NCI-H2171 treated with DMSO at 0.1 percent for 48 hours (cell line): ENCODE measurements around the gene LRFN3.
"Not testable (repeated sequence)": the region's sequence is repeated elsewhere in the genome, so short reads cannot be mapped to it uniquely, and the experiment has no call there.

Experiments used
- DNase-seq: peaks from one replicate; lab custom pipeline; 2025; lab: John Stamatoyannopoulos, UW

The LRFN3 gene, protein sequence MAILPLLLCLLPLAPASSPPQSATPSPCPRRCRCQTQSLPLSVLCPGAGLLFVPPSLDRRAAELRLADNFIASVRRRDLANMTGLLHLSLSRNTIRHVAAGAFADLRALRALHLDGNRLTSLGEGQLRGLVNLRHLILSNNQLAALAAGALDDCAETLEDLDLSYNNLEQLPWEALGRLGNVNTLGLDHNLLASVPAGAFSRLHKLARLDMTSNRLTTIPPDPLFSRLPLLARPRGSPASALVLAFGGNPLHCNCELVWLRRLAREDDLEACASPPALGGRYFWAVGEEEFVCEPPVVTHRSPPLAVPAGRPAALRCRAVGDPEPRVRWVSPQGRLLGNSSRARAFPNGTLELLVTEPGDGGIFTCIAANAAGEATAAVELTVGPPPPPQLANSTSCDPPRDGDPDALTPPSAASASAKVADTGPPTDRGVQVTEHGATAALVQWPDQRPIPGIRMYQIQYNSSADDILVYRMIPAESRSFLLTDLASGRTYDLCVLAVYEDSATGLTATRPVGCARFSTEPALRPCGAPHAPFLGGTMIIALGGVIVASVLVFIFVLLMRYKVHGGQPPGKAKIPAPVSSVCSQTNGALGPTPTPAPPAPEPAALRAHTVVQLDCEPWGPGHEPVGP

DNA sequence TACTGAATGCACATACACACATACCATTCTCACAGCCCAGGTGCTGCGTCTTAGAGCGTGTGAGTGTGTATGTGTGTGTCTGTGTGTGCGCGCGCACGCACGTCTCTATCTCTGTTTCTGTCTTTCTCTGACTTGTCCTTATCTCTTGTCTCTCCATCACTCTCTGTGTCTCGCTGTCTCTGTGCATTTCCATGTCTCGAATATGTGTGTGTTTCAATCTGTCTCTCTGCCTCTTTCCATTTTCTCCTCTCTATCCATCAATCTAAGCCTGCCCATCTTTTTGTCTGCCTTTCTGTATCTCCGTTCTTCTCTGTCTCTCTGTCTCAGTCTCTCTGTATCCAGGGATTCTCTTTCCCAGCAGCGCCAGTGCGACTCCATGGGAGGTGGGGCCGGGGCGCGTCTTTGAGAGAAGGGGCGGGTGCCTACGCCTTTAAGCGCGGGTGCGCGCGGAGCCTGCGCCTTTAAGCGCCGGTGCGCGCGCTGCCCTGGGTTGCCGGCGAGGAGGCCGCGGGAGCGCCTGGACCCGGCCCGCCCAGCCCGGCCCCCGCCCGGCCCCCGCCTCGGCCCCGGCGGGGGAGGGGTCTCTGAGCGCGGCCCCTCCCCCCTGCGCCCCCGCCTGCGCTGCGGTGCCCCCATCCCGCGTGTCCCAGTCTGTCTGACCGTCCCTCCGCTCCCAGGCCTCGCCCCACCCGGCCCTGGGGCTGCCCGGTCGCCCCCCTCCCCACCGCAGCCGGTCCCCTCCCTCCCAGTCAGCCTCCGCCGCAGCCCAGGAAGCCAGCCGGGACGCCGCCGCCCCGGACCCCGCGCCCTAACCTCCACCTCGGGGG is at the start of gene LRFN3:
Gene LRFN3 (plus strand): TSS at position 464 of the 827 bp plus-strand sequence. CDS start 3,052 bp downstream, outside the sequence.
- DNase-seq: peak; percentile 80

DNA sequence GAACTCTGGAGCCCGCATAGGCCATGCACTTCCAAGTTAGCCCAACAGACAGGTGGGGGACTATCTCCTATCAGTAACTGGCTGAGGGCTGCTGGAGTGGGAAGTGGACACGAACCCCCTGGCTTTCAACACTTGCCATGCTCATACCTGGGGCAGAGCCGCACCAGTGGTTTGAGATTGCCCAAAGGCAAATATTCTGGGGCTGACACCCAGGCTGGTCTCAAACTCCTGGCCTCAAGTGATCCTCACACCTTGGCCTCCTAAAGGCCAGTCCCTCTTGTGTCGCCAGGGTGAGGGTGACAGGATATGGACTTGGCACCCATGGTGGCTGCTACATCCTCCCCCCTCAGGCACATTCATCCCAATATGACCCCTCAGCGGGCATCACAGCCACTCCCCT is 49.0 kb upstream of the LRFN3 start:
- no peak for DNase-seq

DNA sequence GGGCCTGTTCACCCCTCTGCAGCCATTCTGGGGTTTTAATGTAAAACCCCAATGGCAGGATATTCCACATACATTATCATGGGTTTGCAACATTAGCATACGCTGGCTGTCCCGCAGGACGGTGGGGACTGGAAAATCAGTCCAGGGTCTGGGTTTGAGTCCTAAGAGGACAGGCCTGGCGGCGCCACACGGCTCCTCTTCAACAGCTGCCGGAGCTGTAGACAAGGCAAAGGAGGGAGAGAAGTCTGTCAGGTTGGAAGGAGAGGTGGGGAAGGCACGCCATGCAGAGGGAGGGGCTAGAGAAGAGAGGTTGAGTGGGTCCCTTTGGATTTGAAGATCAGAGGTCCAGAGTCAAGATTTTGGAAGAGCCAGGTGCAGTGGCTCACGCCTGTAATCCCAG is 47.8 kb upstream of the LRFN3 start:
- DNase-seq: no peak

DNA sequence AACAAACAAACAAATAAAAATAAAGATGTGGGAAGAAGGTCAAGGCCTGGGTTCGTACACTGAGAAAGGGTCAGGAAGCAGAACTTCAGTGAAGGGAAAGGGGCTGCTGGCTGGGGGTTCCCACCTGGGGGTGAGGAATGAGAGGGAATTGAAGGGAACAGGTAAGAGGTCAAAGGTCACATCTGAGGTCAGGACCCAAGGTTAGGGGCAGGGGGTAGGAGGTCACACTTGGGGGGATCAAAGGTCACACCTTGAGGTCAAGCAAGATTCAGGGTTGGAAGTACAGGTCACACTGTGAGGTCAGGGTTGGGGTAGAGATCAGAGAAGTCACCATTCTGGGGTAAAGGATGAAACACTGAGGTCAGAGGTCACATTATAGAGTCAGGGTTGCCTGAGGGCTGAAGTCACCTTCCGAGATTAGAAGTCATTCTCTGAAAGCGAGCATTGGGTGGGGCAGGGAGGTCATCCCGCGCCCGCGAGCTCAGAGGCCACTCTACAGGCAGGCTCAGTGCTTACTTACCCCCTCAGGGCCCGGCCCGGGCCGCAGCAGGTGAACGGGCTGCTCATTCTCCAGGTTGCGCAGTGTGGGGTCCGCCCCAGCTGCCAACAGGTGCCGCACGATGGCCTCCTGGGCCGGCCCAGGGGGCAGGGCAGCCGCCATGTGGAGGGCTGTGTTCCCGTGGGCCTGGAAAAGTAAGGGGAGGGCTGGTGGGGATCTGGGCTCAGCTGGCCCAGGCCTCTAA is 46.6 kb upstream of the LRFN3 start:
- no peak for DNase-seq

DNA sequence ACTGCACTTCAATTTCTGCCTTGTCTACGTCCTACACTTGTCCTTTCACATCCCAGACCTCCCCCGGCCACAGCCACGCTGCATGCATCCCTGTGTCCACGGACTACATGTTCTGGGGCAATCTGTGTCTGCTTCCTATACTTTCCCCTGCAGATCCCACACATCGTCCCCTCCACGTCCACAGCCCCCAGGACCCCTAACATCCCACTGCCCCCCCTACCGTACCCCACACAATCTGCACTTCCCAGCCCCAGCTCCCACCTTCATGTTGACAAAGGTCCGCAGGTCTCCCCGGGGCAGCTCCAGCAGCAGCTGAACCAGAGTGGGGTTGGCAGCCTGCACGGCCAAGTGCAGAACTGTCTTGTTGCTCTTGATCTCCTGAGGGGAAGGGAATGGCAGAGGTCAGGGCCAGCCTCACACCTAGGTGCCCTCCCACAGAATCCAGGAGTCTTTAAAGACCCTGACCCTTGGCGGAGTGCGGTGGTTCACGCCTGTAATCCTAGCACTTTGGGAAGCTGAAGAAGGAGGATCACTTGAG is 46.0 kb upstream of the LRFN3 start:
- no peak for DNase-seq

DNA sequence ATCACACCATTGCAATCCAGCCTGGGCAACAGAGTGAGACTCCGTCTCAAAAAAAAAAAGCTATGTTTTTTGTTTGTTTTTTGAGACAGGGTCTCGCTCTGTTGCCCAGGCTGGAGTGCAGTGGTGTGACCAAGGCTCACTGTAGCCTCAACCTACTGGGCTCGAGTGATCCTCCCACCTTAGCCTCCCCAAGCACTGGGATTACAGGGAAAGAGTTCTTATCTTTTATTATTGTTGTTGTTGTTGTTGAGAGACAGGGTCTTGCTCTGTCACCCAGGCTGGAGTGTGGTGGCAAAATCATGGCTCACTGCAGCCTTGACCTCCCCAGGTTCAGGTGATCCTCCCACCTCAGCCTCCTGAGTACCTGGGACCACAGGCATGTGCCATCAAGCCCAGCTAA is 44.4 kb upstream of the LRFN3 start:
- DNase-seq: not testable (repeated sequence)

DNA sequence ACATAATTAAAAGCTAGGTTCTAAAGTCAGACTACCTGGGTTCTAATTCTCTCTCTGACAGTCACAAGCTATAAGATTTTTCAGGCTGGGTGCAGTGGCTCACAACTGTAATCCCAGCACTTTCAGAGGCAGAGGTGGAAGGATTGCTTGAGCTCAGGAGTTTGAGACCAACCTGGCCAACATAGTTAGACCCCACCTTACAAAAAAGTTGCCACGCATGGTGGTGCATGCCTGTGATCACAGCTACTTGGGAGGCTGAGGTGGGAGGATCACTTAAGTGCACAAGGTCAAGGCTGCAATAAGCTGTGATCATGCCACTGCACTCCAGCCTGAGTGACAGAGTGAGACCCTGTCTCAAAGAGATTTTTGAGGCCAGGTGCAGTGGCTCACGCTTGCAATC is 41.8 kb upstream of the LRFN3 start:
- DNase-seq: no peak

DNA sequence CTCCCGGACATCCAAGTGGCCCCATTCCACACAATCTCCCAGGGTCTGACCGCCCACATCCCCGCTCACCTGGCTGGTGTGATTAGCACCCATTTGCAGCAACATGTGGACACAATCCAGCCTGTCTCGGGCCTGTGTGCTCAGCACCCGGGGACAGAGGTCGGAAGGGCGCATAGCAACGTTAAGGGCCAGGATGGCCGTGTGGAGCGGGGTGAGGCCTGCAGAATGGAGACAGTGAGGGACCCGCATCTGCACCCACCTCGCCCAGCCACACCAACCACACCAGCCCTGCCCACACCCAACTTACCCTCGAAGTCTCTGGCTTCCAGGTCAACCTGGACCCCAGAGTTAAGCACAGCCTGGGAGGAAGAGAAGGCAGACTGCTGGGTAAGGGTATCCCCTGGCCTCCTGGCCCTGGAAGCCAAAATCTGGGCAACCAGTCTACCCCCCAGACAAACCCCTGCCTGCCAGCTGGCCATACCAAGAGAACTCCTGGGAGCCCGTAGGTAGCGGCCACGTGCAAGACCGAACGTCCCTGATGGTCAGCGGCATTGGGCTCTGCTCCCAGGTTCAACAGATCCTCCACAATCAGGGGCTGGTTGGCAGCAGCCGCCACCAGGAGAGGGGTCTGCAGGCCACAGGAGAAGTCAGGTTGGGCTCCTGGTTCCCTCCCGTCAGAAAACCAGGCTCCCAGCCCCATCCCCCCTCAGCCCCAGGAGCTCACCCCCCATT is 40.1 kb upstream of the LRFN3 start:
- no peak for DNase-seq

DNA sequence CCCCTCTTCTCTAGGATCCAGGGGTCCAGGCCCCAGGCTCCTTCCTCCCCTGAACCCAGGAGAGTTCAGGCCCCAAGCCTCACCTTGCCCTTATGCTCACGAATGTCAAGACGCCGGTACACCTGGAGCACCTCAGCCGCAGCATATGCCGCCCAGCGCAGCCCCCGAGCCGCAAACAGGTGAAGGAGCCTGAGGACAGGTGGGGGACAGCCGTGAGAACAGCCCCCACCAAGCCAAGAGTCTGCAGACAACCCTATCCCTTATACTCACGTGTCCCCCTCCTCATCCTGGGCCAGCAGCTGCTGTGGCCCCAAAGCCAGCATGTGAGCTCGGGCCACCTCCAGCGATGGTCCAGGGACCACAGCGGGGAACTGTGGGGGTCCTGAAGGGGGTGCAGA is 39.5 kb upstream of the LRFN3 start:
- no peak for DNase-seq

DNA sequence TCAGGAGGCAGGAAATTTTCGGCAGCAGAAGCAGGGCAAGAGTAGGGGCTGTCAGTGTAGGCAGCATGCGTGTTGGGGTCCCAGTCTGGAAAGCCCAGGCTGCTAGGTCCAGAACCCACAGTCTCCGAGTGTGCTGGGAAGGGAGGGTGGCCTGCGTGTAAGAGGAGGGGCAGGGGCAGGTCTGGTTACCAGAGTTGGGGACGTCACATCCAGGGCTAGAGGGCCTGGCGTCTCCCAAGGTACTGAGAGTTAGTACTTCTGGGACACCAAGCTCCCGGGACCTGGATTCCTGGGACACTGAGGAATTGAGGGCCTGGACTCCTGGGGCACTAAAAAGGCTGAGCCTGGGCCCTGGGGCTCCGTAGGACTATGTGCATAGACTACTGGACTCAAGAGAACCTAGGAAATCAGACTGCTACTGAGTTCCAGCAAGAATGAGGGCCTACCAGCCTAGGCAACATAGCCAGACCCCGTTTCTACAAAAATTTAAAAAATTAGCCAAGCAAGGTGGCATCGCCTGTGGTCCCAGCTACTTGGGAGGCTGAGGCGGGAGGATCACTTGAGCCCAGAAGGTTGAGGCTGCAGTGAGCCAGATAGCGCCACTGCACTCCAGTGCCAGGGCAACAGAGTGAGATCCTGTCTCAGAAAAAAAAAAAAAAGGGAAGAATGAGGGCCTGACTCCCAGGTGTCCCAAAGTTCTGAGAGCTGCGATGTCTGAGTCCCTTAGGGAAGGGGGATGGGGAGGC is 38.3 kb upstream of the LRFN3 start:
- DNase-seq: no peak

DNA sequence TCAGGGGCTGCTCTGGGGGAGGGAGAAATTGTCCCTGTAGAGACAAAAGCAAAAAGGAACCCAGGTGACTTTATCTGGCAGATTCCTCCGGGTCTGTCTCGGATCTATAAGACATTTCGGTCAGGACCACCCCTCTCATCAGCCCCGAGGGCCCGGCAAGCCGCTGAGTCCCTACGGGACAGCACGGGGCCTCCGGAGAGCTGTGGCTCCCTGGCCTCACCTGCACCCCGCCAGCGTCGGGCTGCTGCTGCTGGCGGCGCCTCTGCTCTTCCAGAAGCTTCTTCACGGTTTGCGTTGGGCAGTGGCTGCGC is 37.7 kb upstream of the LRFN3 start:
- no peak for DNase-seq

DNA sequence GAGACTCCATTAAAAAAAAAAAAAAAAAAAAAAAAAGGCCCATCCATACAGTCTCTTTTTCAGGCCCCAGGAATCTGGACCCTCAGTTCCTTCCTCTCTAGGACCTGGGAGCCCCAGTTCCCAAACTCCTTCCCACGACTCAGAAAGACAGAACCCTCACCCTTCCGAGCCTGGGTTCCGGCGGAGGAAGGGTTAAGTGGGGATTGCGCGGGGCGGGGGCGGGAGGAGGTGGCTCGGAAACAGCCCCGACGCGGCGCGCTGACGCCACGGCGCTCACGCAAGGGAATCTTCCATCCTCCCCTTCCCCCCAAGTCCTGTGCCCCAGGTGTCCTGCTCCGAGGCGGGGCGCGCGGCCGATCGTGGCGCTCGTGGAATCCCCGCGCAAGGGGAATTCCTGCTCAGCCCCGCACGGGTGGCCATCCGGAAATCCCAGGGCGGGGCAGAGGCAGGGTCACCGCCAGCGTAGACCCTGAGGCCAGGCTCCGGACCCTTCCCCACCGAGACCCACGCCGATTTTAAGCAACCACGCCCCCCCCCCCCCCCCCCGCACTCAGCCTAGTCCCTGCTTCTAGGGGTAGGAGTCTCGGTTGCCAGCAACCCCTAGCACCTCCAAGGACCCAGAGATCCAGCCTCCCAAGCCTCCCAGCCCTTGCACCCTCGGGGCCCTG is 36.5 kb upstream of the LRFN3 start:
- peak; percentile 75 for DNase-seq

DNA sequence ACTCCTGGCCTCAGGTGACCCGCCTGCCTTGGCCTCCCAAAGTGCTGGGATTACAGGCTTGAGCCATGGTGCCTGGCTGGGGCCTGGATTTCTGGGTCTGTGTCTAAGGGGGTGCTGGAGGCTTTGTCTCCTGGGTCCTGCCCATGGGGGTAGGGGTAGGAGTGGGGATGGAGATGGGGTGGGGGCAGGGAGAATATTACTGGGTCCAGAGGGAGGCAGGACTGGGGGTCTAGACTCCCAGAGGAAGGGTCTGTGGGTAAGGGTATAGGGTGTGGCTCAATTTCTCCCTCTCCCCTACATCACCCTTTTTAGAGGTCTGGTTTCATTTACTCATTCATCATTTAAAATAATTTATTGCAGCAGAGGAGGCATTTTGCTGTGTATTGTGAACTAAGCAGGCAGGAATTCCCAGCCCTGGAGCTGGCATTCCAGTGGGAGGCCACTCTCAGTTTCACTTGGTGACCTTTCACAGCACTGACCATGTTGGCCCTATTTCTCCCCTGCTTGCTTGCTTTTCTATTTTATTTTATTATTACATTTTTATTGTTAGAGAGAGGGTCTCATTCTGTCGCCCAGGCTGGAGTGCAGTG is 35.0 kb upstream of the LRFN3 start:
- DNase-seq: no peak

DNA sequence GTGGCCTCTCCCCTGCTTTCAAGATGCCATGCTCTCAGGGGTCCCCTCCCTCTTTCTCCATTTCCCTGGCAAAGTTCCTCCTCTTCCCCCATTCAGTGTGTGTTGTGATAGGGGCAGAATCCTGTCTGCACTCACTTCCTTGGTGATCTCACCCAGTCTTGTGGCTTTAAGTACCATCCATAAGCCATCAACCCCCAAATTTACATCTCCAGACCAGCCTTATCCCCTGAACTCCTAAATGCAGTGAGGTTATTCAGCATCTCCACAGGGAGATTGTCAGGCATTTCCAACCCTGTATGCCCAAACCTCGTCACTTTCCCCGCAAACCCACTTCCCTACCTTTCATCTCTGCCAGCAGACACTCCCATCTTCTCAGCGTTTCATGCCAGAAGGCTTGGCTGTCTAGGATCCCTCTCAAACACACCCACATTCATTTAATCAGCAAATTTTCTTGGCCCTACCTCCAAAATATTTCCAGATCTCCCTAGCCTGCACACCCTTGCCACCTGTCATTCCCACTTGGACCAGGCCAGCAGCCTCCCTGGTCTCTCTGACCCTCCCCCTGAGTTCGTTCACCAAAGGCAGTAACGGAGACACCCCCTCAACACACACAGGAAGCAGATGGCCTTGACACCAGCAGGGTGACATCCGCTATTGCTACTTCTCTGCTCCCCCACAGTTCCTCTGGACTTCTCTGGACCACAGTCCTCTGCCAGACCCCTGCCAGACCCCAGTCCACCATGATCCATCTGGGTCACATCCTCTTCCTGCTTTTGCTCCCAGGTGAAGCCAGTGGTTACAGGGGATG is 34.1 kb upstream of the LRFN3 start, which contains the start of gene HCST:
Gene HCST (plus strand): TSS at position 676 of the 808 bp plus-strand sequence. CDS start 65 bp downstream, at position 741.
- no peak for DNase-seq

DNA sequence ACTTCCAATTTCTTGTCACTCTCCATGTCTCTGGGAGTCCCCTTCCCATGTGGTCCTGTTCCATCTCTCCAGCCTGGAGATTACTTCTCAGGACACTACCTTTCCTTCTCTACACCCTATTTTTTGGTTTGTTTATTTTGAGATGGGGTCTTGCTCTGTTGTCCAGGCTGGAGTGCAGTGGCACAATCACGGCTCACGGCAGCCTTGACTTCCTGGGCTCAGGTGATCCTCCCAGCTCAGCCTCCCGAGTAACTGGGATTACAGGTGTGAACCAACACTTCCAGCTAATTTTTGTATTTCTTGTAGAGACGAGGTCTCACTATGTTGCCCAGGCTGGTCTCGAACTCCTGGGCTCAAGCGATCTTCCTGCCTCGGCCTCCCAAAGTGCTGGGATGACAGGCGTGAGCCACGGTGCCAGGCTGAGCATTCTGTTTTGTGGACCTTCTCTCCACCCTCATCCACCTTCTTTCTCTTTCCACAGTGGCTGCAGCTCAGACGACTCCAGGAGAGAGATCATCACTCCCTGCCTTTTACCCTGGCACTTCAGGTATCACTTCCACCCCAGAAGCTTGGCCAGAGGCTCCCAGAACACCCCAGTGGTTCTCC is 33.2 kb upstream of the LRFN3 start:
- DNase-seq: no peak

DNA sequence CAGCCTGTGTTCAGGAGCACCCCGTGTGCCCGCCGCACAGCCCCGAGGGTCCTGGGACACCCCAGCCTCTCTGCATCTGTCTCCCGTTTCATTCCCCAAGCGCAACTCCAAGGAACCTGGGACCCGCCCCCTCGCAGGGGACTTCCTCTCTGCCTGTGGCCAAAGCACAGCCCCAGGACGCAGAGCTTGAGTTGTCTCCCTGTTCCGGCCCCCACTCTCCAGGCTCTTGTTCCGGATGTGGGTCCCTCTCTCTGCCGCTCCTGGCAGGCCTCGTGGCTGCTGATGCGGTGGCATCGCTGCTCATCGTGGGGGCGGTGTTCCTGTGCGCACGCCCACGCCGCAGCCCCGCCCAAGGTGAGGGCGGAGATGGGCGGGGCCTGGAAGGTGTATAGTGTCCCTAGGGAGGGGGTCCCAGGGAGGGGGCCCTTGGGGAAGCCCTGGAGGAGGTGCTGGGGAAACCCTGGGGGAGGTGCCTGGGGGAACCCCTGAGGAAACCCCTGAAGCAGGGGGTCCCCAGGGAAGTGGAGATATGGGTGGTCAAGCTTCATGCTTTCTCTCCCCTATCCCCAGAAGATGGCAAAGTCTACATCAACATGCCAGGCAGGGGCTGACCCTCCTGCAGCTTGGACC is 32.5 kb upstream of the LRFN3 start:
- peak; percentile 11 for DNase-seq

DNA sequence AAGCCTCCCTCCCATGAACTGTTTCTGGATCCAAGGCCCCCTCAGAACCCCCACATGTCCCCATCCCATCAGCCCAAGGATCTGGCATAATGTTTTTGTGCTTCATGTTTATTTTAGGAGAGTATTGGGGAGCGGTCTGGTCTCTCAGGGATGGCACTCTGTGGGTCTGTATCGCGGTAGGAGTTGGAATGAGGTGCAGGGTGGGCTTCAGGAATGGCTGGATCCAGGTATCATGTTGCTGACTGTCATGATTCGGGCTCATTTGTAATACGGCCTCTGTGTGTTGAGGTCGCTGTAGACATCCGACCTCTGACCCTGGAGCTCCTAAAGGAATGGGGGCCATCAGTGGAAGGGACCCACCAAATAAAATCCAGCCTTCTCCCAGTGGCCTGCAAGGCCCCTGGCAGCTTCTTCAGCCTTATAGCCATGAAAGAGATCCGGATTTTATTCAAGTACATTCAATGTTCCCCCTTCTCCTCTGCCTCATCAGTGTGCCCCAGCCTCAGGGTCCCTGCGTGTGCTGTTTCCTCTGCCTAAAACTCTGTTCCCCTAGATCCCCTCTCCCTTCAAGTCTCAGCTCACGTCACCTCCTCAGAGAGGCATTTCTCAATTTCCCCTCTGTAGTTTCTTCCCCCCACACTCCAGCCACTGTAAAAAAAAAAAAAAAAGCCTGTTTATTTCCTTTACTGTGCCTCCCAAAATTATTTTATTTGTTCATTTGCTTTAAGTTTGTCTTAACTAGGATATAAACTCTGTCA is 31.7 kb upstream of the LRFN3 start:
- DNase-seq: no peak
